ENCODE results near the gene FAM193A. TPM values are rescaled to one million over a fixed set of nuclear protein-coding genes. Genes with fewer than 3 reads are reported as not detected.
A peak's percentile ranks its signal among the peaks of the same experiment; 100 is the strongest.

FAM193A gene
- polyA plus RNA-seq, 3 donors from 2014 or later: 0.03 to 4.8 (median 0.94) TPM

DNA sequence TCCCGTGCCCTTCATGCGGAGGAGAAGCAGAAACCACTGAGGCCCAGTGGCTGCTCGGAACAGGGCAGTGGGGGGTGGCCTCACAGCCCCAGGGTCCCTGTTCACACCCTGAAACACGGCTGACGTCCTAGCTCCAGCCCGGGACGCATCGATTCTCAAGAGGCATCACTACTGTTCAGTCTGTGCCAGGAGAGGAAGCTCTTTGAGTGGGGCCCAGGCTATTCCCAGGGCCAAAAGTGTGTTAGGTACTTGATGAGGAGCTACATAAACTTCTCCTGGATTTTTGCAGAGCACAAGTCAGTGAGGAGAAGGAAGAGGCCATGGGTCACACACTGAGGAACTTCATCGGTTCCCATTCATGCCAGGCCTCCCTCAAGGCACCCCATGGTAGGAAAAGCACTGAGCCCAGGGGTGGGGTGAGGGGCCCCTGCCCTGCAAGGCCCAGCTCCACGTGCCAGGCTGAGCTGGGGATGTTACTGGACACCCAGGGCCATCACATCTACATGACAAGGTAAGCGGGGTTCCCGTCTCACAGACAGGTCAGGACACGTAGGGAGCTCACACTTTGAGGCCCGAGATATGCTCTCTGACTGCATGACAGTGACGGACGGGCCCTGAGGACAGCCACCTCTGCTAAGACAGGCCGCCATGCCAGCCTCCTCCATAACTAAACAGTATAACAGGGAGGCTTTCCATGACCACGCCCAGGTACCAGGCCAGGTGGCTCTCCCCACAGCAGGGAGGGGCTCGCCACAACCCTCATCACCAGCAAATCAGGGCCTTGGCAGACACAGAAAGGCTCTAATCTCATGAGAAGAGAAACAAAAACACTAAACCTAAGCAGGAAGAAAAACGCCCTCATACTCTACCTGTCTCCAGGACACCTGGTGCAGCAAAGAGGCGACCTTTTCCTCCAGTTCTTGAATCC is 207.3 kb downstream of the FAM193A start:
- no peaks in the 10 kb centered on the region for H3K9me3 Mint-ChIP-seq
- no peak overlapping the region for H3K4me3 Mint-ChIP-seq
- H3K36me3 Mint-ChIP-seq: peaks cover 0 to 22% (median 9%) of the 10 kb centered on the region in 3 donors
- peaks cover 0 to 5% (median 0%) of the 10 kb centered on the region in 3 donors for H3K27me3 Mint-ChIP-seq (ENCODE audit: low read depth in 3 of 3)
- peaks cover 19 to 22% of the 10 kb centered on the region in 2 donors for H3K4me1 Mint-ChIP-seq
- DNase-seq: no peak
- peak overlapping the region in 2 of 6 donors; percentile 7 to 79 for H3K27ac Mint-ChIP-seq

DNA sequence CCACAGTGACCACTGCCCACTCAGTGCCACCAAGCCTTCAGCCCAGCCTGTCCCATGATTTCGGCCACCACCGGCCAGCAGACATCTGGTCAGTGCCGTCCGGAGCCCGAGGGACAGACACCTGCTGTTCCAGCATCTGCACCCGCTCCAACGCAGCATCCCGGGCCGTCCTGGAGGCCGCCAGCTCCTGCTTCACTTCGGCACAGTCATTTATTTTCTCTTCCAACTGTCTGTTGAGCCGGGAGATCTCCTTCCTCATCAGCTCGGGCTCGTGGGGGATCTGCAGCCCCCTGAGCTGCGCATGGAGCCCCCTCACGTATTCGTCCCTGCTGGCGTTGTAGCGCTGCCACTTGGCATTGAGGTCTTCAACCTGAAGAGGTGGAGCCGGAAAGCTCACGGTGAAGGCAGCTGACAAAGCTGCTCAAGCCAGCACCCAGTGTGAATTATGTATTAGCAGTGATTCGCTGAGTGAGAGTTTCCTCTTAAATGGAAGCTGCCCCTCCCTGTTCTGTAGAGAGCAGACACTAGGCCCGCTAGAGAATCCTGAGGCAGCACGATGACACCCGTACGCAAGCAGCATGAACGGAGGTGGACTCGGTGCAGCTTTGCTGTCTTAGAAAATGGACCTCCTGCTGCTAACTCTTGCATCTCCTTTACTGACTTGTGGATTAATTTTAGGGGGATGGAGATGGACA is 208.3 kb downstream of the FAM193A start:
- no peak for DNase-seq
- Mint-ChIP-seq H3K27me3 (ENCODE audit: low read depth in 3 of 3) (peaks cover 0 to 5% (median 0%) of the 10 kb centered on the region in 3 donors), H3K9me3 (no peaks in the 10 kb centered on the region), H3K4me3 (no peak overlapping the region), H3K4me1 (peaks cover 19 to 22% of the 10 kb centered on the region in 2 donors), H3K36me3 (peaks cover 0 to 22% (median 9%) of the 10 kb centered on the region in 3 donors), H3K27ac (peak overlapping the region; percentile 39 to 93 (median 76))

DNA sequence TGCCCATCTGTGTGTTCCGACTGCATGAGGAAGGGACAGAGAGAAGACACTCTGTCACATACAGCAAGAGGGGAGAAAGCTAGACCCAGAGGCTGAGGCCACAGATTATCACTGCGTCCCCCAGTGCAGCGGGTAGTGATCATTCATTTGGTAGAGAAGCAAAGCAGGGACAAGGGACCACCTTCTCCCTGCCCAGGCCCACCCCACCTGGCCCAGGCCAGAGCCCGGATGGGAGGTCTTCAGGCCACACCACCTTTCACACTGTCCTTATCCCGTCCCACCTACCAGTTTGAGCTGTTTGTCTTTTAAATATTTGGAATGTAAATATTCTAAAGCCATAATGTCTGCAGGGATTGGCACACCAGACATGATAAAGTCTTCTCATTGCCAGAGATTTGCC is 209.1 kb downstream of the FAM193A start:
- no peak overlapping the region for H3K4me3 Mint-ChIP-seq
- H3K27ac Mint-ChIP-seq: peak overlapping the region; percentile 57 to 93 (median 82)
- H3K4me1 Mint-ChIP-seq: peaks cover 21 to 22% of the 10 kb centered on the region in 2 donors
- peaks cover 0 to 5% (median 0%) of the 10 kb centered on the region in 3 donors for H3K27me3 Mint-ChIP-seq (ENCODE audit: low read depth in 3 of 3)
- no peak for DNase-seq
- peaks cover 0 to 22% (median 9%) of the 10 kb centered on the region in 3 donors for H3K36me3 Mint-ChIP-seq
- H3K9me3 Mint-ChIP-seq: no peaks in the 10 kb centered on the region

DNA sequence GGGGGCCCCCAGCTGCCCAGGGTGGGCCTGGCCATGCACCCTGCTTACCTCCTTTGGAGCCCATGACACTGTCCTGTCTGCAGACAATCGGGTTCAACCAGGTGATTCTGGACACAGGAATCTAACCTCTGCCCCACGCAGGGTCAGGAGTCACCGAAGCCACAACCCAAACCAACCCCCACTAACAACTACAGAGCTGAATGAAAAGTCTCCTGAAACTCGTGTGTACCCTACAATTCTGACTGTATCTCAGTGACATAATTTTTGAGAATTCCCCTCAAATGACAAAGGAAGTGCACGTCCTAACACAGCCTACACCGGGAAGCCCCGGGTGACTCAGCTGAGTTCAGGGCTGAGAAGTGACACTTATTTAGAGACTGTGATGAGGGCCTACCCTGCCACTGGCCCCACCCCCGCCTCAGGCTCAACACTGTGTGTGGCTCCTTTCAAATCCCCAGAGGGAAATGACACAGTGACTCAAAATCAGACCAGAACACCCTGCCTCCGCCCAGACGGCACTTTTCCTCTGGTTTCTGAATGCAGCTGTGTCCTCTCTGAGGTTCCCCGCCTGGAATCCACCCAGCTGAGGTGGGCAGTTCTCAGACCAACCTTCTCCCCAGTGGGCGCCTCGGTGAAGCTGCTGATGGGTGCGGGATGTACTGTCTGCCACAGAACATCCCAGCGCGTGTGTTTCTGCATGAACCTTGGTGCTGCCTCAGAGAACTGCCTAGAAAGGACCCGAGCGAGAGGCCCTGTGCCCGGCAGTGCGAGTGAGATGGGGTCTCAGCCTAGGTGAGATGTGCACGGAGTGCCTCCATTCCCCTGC is 209.7 kb downstream of the FAM193A start:
- peaks cover 0 to 3% (median 0%) of the 10 kb centered on the region in 3 donors for H3K27me3 Mint-ChIP-seq (ENCODE audit: low read depth in 3 of 3)
- peak overlapping the region; percentile 57 to 93 (median 82) for H3K27ac Mint-ChIP-seq
- H3K9me3 Mint-ChIP-seq: no peaks in the 10 kb centered on the region
- peaks cover 0 to 18% (median 5%) of the 10 kb centered on the region in 3 donors for H3K36me3 Mint-ChIP-seq
- H3K4me3 Mint-ChIP-seq: peak overlapping the region in 1 of 5 donors; percentile 36
- H3K4me1 Mint-ChIP-seq: peaks cover 21 to 22% of the 10 kb centered on the region in 2 donors
- peak; percentile 41 to 71 (median 42) for DNase-seq

DNA sequence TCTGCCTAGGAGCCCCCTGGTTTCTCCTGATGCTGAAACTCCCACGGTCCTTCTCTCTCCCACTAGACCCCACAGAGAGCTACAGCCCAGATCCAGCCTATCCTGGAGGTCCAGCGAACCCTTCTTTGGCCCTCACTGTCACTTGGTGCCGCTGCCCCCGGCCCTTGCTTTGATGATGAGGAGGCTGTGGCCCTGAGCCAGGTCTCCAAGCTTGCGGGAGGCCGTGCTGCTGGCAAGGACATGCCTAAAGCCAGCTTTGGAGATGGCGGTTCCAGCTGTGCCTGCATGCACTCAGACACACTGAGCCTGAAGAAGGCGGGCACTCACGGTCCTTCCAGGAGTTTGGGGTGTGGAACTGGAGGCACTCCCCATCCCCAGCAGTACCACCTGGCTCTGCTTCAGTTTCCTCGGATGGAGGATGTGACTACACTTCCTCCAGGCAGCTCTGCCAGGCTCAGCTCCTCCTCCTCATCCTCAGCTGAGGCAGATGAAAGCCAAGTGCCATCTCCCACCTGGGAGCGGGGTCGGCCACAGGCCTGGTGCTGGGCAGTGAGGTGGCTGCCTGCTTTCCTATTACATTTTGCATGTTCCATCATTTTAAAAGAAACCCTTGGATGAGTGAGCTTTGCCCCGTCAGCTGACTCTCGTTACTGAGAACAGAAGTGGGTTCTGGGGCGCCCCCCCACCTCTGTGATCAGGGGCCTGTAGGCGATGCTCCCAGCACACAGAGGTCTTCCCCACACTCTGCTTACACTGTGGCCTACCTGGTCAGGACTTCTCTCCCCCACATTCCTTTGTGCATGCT is 210.6 kb downstream of the FAM193A start:
- no peak for DNase-seq
- peak overlapping the region in 1 of 5 donors; percentile 36 for H3K4me3 Mint-ChIP-seq
- H3K27ac Mint-ChIP-seq: peak overlapping the region; percentile 32 to 93 (median 82)
- H3K9me3 Mint-ChIP-seq: no peaks in the 10 kb centered on the region
- H3K27me3 Mint-ChIP-seq (ENCODE audit: low read depth in 3 of 3): peaks cover 0 to 2% (median 0%) of the 10 kb centered on the region in 3 donors
- H3K4me1 Mint-ChIP-seq: peaks cover 21 to 22% of the 10 kb centered on the region in 2 donors
- H3K36me3 Mint-ChIP-seq: peaks cover 0 to 15% (median 5%) of the 10 kb centered on the region in 3 donors

DNA sequence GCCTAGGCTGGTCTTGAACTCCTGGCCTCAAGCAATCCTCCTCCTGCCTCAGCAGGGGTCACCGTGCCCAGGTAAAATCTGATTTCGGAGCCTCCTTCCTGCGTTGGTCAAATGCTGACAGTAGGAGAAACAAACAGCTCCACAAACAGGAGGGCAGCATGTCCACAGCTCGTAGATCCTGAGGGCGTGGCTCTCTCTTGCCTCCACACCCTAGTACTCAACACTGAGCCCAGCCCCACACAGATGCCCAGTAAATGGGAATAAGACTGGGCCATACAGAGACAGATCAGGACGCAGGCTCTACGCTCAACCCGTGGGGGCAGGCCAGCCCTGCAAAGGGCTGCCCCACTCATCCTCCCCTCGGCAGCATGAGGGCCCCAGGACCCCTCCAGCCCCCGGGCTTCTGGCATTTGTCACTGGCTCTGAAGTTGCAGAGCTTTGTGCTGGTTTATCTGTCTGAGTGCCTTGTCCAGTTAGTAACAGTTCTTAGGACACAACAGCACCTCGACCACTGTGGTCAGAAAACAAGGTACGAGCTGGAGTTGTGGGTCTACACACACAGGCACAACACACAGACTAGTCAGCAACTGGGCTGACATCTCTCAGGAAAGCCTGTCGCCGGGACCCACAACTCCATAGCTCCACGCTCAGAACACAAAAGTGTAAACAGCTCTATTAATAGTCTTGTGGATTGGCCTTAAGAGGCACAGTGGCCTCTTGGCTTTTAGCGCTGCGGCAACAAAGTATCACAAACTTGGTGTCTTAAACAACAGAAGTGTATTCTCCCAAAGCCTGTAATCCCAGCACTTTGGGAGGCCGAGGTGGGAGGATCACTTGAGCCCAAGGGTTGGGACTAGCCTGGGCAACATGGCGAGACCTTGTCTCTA is 214.5 kb downstream of the FAM193A start:
- peaks cover 0 to 5% (median 5%) of the 10 kb centered on the region in 3 donors for H3K36me3 Mint-ChIP-seq
- no peak for DNase-seq
- no peak overlapping the region for H3K27ac Mint-ChIP-seq
- H3K27me3 Mint-ChIP-seq (ENCODE audit: low read depth in 3 of 3): peaks cover 0 to 6% (median 2%) of the 10 kb centered on the region in 3 donors
- no peak overlapping the region for H3K4me3 Mint-ChIP-seq
- no peaks in the 10 kb centered on the region for H3K9me3 Mint-ChIP-seq
- H3K4me1 Mint-ChIP-seq: peaks cover 34 to 39% of the 10 kb centered on the region in 2 donors

DNA sequence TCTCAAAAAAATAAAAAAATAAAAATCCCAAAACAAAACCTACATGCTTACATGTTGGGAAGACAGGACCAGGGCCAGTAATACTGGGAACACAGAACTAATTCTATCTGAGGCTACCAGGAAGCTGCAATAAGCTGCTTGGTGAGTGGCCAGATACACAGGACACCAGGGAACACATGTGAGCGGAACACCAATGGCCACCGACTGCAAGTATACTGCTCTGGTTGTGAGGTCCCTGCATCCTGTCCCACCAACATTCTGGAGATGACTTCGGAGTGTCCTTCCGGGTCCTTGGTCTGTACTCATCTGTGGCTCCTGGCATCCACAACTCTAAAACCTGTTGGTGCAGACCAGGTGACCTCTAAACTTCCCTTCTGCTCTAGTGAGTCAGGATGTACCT is 217.0 kb downstream of the FAM193A start:
- peak overlapping the region in 1 of 6 donors; percentile 44 for H3K27ac Mint-ChIP-seq
- peak overlapping the region in 2 of 5 donors; percentile 28 to 47 for H3K4me3 Mint-ChIP-seq
- peaks cover 27% of the 10 kb centered on the region in 2 donors for H3K4me1 Mint-ChIP-seq
- H3K27me3 Mint-ChIP-seq (ENCODE audit: low read depth in 3 of 3): peaks cover 0 to 6% (median 2%) of the 10 kb centered on the region in 3 donors
- no peaks in the 10 kb centered on the region for H3K9me3 Mint-ChIP-seq
- no peak for DNase-seq
- no peaks in the 10 kb centered on the region for H3K36me3 Mint-ChIP-seq

DNA sequence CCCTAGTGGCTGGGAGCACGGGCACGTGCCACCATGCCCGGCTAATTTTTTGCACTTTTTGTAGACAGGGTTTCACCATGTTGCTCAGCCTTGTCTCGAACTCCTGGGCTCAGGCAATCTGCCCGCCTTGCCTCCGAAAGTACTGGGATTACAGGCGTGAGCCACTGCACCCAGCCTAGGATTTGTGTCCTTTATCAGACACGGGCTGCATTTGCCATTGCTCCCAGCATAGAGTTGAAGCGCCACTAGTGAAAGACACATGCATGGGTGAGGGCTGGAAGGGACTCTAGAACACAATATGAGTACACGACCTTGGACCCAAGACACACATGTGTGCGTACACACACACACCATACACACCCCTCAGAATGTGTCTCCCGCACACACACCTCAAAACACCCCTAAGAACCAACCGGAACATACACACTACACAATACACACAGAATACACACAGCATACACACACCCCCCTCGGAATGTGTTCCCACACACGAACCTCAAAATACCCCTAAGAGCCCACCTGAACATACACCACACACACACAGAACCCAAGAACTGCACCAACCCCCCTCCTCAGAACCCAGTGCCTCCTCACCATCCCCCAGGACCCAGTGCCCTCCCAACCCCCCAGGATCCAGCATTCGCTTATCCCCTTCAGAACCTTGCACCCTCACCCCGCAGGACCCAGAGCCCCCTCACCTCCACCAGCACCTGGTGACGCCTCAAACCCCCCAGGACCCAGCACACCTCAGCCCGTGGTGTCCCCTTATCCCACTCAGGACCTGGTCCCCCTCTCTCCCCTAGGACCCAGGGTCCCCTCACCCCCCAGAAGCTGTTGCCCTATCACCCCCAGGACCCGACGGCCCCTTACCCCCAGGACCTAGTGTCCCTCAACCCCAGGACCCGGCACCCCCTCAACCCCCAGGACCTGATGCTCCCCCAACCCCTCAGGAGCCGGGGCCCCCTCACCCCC is 218.7 kb downstream of the FAM193A start:
- H3K9me3 Mint-ChIP-seq: no peaks in the 10 kb centered on the region
- no peaks in the 10 kb centered on the region for H3K36me3 Mint-ChIP-seq
- peaks cover 24 to 27% of the 10 kb centered on the region in 2 donors for H3K4me1 Mint-ChIP-seq
- H3K27me3 Mint-ChIP-seq (ENCODE audit: low read depth in 3 of 3): peaks cover 0 to 6% (median 2%) of the 10 kb centered on the region in 3 donors
- DNase-seq: no peak
- H3K4me3 Mint-ChIP-seq: peak overlapping the region; percentile 72 to 85 (median 77)
- H3K27ac Mint-ChIP-seq: peak overlapping the region; percentile 29 to 89 (median 64)

DNA sequence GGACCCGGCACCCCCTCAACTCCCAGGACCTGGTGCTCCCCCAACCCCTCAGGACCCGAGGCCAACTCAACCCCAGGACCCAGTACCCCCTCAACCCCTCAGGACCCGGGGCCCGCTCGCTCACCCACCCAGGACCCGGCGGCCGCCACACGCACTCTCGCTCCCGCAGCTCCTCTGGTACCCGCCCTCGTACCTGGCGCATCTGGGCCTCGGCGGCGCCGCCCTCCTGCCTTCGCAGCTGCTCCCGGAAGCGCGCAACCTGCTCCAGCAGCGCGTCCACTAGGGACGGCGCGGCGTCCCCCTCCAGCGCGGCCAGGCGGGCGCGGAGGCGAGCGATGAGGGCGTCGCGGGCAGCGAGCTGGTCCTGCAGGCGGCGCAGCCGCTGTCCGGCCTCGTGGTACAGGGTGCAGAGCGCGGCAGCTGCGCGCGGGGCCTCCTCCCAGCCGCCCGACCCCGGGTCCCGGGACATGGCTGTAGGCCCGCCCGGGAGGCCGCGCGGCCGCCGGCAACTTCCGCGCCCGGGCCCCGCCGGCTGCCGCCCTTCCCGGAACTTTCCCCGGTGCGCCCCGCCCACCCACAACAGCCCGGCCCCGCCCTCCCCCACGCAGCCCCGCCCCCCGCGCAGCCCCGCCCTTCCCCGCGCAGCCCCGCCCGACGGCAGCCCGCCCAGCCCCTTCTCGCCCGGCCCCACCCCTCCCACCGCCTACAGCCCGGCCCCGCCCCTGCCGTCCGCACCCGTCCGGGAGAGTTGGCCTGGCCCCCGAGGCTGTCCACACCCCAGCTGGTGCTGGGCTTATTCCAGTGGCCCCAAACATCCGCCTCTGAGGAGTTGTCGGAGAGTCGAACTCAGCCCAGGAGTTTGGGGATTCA is 219.6 kb downstream of the FAM193A start, which contains the start of gene TNIP2:
TNIP2 (minus strand) TSS at position 516 of the 870 bp plus-strand sequence; CDS start at position 469, 47 bp downstream.
- peaks cover 0 to 6% (median 2%) of the 10 kb centered on the region in 3 donors for H3K27me3 Mint-ChIP-seq (ENCODE audit: low read depth in 3 of 3)
- peak; percentile 75 to 81 (median 78) for DNase-seq

More for the DNA sequence above, 219.6 kb downstream of the FAM193A start, which contains the start of gene TNIP2:
- H3K9me3 Mint-ChIP-seq: no peaks in the 10 kb centered on the region
- H3K27ac Mint-ChIP-seq: peak within 1 kb of the TSS; percentile 29 to 89 (median 64)
- no peaks in the 10 kb centered on the region for H3K36me3 Mint-ChIP-seq
- peak within 1 kb of the TSS; percentile 74 to 85 (median 77) for H3K4me3 Mint-ChIP-seq
- peaks cover 26 to 27% of the 10 kb centered on the region in 2 donors for H3K4me1 Mint-ChIP-seq

All from immature natural killer cell (primary cell).